Skeletal muscle cell (primary cell): Measurements from ENCODE around the gene ELOVL1.
"Not testable (repeated sequence)": the region's sequence is repeated elsewhere in the genome, so short reads cannot be mapped to it uniquely, and the experiment has no call there.

Source experiments
- DNase-seq: peaks from one replicate; pipeline ENCODE4 v3.0.0-alpha.2; 2010; ENCODE audit warnings: low read depth
- H3K4me3 ChIP-seq: 2 replicates; pipeline ENCODE4 v1.5.1; 2011; ENCODE audit warnings: low read depth, mild to moderate bottlenecking, control low read depth, low read length, moderate library complexity

Gene ELOVL1

GRCh38 chr1:43367904-43368645, at the start of gene ELOVL1:
ELOVL1 (minus strand) TSS chr1:43368011; CDS start chr1:43365609, 2,402 bp downstream.
- DNase-seq: peak; percentile 54
- peak within 1 kb of the TSS; percentile 84 for H3K4me3 ChIP-seq

GRCh38 chr1:43415901-43416300, 48.1 kb upstream of the ELOVL1 start:
- DNase-seq: no peak
- no peak overlapping the region for H3K4me3 ChIP-seq

GRCh38 chr1:43414634-43415223, 46.9 kb upstream of the ELOVL1 start:
- no peak for DNase-seq
- H3K4me3 ChIP-seq: no peak overlapping the region

GRCh38 chr1:43413426-43413825, 45.6 kb upstream of the ELOVL1 start:
- not testable (repeated sequence) for DNase-seq, H3K4me3 ChIP-seq

- no peak overlapping the region for H3K4me3 ChIP-seq
- DNase-seq: no peak
Observed at GRCh38 chr1:43410571-43410970, 42.8 kb upstream of the ELOVL1 start.

- no peak overlapping the region for H3K4me3 ChIP-seq
- no peak for DNase-seq
Observed at GRCh38 chr1:43405876-43406234, 38.0 kb upstream of the ELOVL1 start.

GRCh38 chr1:43405219-43405875, 37.5 kb upstream of the ELOVL1 start:
- no peak overlapping the region for H3K4me3 ChIP-seq
- DNase-seq: no peak

GRCh38 chr1:43404353-43404752, 36.5 kb upstream of the ELOVL1 start:
- DNase-seq: no peak
- no peak overlapping the region for H3K4me3 ChIP-seq

GRCh38 chr1:43402089-43402865, 34.5 kb upstream of the ELOVL1 start:
- no peak overlapping the region for H3K4me3 ChIP-seq
- DNase-seq: no peak

- not testable (repeated sequence) for H3K4me3 ChIP-seq, DNase-seq
Observed at GRCh38 chr1:43400441-43400840, 32.6 kb upstream of the ELOVL1 start.

- no peak overlapping the region for H3K4me3 ChIP-seq
- DNase-seq: no peak
Observed at GRCh38 chr1:43398227-43398626, 30.4 kb upstream of the ELOVL1 start.

- no peak overlapping the region for H3K4me3 ChIP-seq
- no peak for DNase-seq
Observed at GRCh38 chr1:43396059-43396458, 28.2 kb upstream of the ELOVL1 start.

- no peak overlapping the region for H3K4me3 ChIP-seq
- DNase-seq: no peak
Observed at GRCh38 chr1:43395523-43395922, 27.7 kb upstream of the ELOVL1 start.

GRCh38 chr1:43392702-43393101, 24.9 kb upstream of the ELOVL1 start:
- DNase-seq: no peak
- no peak overlapping the region for H3K4me3 ChIP-seq

GRCh38 chr1:43389326-43390313, 21.8 kb upstream of the ELOVL1 start, which contains the start of the genes MED8 and SZT2:
MED8 (minus strand) TSS chr1:43389800; CDS start chr1:43389764, 36 bp downstream.
SZT2 (plus strand) TSS chr1:43389899; CDS start chr1:43389969, 70 bp downstream.
- H3K4me3 ChIP-seq: peak within 1 kb of the TSS; percentile 91
- peak; percentile 66 for DNase-seq

GRCh38 chr1:43388613-43389012, 20.8 kb upstream of the ELOVL1 start:
- H3K4me3 ChIP-seq: peak overlapping the region; percentile 91
- no peak for DNase-seq

GRCh38 chr1:43387976-43388599, 20.3 kb upstream of the ELOVL1 start:
- peak overlapping the region; percentile 91 for H3K4me3 ChIP-seq
- no peak for DNase-seq

GRCh38 chr1:43386676-43387075, 18.9 kb upstream of the ELOVL1 start:
- H3K4me3 ChIP-seq: no peak overlapping the region
- no peak for DNase-seq
